ENCODE data around the gene GFY.

DNA sequence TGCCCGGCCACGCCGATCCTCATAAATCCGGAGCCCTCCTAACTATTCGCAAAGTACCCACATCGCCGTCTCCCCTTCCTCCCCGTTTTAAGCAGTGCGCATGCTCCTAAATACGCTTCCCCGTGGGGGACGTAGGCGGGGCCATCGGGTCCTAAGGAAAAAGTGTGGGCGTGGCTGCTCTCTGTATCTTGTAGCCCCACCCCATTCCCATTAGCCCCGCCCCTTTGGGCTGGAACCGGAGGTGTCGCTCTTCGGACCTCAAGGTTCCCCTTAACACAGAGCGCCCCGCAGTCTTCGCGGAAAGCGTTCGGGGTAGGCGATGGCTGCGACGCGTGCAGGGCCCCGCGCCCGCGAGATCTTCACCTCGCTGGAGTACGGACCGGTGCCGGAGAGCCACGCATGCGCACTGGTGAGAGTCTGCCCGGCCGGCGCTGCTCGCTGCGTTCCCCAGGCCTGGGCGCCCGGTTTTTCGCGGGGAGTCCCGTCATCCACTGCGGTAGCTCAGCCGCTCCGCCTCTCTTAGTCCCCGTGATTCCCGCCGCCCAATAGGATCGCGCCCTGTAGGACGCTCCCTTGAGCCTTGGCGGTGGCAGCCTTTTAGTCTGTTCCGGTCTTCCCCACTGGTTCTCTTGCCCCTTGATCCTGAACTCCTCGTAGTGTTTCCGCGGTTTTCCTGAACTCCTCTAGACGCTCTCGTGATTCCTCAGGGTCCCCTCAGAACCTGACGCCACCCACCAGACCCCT lies 28.0 kb downstream of the GFY start, which contains the start of gene ALDH16A1:
- no peak for TF ChIP-seq GLIS3 (CRISPR knock-in tag; IDR thresholded peaks at IDR 0.05)
- TF ChIP-seq, protein P1, sequence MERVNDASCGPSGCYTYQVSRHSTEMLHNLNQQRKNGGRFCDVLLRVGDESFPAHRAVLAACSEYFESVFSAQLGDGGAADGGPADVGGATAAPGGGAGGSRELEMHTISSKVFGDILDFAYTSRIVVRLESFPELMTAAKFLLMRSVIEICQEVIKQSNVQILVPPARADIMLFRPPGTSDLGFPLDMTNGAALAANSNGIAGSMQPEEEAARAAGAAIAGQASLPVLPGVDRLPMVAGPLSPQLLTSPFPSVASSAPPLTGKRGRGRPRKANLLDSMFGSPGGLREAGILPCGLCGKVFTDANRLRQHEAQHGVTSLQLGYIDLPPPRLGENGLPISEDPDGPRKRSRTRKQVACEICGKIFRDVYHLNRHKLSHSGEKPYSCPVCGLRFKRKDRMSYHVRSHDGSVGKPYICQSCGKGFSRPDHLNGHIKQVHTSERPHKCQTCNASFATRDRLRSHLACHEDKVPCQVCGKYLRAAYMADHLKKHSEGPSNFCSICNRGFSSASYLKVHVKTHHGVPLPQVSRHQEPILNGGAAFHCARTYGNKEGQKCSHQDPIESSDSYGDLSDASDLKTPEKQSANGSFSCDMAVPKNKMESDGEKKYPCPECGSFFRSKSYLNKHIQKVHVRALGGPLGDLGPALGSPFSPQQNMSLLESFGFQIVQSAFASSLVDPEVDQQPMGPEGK (CRISPR knock-in tag; IDR thresholded peaks at IDR 0.05; ENCODE audit: borderline replicate concordance): no peak
- no peak for TF ChIP-seq RARB (CRISPR knock-in tag; IDR thresholded peaks at IDR 0.05)
- TF ChIP-seq ZNF565 (CRISPR knock-in tag; conservative IDR thresholded peaks at IDR 0.05; ENCODE audit: low read depth): no peak
- TF ChIP-seq TOX (CRISPR knock-in tag; IDR thresholded peaks at IDR 0.05; ENCODE audit: borderline replicate concordance): no peak
- TF ChIP-seq CSRNP3 (CRISPR knock-in tag; IDR thresholded peaks at IDR 0.05): no peak
- TF ChIP-seq ZC3H10 (CRISPR knock-in tag; IDR thresholded peaks at IDR 0.05): no peak
- TF ChIP-seq, protein P2, sequence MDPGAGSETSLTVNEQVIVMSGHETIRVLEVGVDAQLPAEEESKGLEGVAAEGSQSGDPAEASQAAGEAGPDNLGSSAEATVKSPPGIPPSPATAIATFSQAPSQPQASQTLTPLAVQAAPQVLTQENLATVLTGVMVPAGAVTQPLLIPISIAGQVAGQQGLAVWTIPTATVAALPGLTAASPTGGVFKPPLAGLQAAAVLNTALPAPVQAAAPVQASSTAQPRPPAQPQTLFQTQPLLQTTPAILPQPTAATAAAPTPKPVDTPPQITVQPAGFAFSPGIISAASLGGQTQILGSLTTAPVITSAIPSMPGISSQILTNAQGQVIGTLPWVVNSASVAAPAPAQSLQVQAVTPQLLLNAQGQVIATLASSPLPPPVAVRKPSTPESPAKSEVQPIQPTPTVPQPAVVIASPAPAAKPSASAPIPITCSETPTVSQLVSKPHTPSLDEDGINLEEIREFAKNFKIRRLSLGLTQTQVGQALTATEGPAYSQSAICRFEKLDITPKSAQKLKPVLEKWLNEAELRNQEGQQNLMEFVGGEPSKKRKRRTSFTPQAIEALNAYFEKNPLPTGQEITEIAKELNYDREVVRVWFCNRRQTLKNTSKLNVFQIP (CRISPR knock-in tag; IDR thresholded peaks at IDR 0.05; ENCODE audit: borderline replicate concordance, low read depth): no peak
- TF ChIP-seq ARNTL (CRISPR knock-in tag; IDR thresholded peaks at IDR 0.05; ENCODE audit: borderline replicate concordance, low read depth): no peak
- 0 out of 2 replicates have a peak, but pooled peaks have one; percentile 45 for TF ChIP-seq ESRRG (CRISPR knock-in tag; IDR thresholded peaks at IDR 0.05)
- TF ChIP-seq OSR1 (CRISPR knock-in tag; IDR thresholded peaks at IDR 0.05): no peak
